Aorta (tissue), 5 donors: Measurements from ENCODE around the gene ZDHHC4. TPM values are rescaled to one million over a fixed set of nuclear protein-coding genes. Genes with fewer than 3 reads are reported as not detected.
"Not testable (repeated sequence)": the region's sequence is repeated elsewhere in the genome, so short reads cannot be mapped to it uniquely, and the experiment has no call there.

Source experiments
- ATAC-seq: fragments of 200-7000 bp; cut with Tn5 transposase; one replicate; pipeline ENCODE4 v1.9.1; 2022; ENCODE audit warnings: moderate library complexity; ENCODE audit not compliant: low FRiP score
- DNase-seq, 2 donors: peaks; one replicate each; pipeline ENCODE4 v3.0.0-alpha.2; 2020
- H3K27ac ChIP-seq, 2 donors: one replicate each; pipeline ENCODE4 v1.5.1; 2013; ENCODE audit warnings: low read length in 2 of 2, mild to moderate bottlenecking in 2 of 2, moderate library complexity in 2 of 2, control low read depth in 1 of 2, inconsistent platforms in 1 of 2, low read depth in 1 of 2
- H3K27me3 ChIP-seq, 2 donors: one replicate each; pipeline ENCODE4 v1.6.1; 2013; ENCODE audit warnings: control low read depth in 1 of 2, low read length in 1 of 2, mild to moderate bottlenecking in 1 of 2, moderate library complexity in 1 of 2; ENCODE audit not compliant: insufficient read depth in 2 of 2, control insufficient read depth in 1 of 2
- H3K36me3 ChIP-seq, 2 donors: one replicate each; pipeline ENCODE4 v1.6.1; 2013; ENCODE audit warnings: control low read depth in 1 of 2, low read length in 1 of 2, mild to moderate bottlenecking in 1 of 2; ENCODE audit not compliant: insufficient read depth in 2 of 2, control insufficient read depth in 1 of 2
- H3K4me1 ChIP-seq, 2 donors: one replicate each; pipeline ENCODE4 v1.6.1; 2013; ENCODE audit warnings: low read length in 2 of 2, control low read depth in 1 of 2, mild to moderate bottlenecking in 1 of 2, moderate library complexity in 1 of 2; ENCODE audit not compliant: insufficient read depth in 2 of 2, control insufficient read depth in 1 of 2
- H3K4me3 ChIP-seq, 2 donors: one replicate each; pipeline ENCODE4 v1.5.1; 2013; ENCODE audit warnings: low read length in 2 of 2, control low read depth in 1 of 2, mild to moderate bottlenecking in 1 of 2
- H3K9me3 ChIP-seq: one replicate; pipeline ENCODE4 v1.6.1; 2013; ENCODE audit warnings: mild to moderate bottlenecking, low read length; ENCODE audit not compliant: control insufficient read depth
- WGBS, 2 donors: extraction: QIAGEN DNeasy Blood & Tissue Kit; methylation state at CpG; one replicate each; pipeline ENCODE4 v1.1.7; 2013; 5-methylcytosine and 5-hydroxymethylcytosine counted together
- intact Hi-C, 2 donors: fragments of 100-400 bp; cut with DNase I; formaldehyde crosslinking; loops; one replicate each; pipeline versions ENCODE4 v1.14.2 to v1.15.0; 2022
- polyA plus RNA-seq, 2 donors: library from polyadenylated mRNA; stranded (reverse); fragments of 200-250 nt; gene quantifications; one replicate each; pipeline ENCODE4 v1.2.3, GENCODE V29; 2013
- total RNA-seq, 2 donors: library from RNA; stranded (reverse); fragmentation: NEBNext Ultra II Directional; extraction: Animal tissue kit (Norgen Biotek cat#: 25700); gene quantifications; one replicate each; pipeline ENCODE4 v1.2.1, GENCODE V29; 2021
- donor health status: healthy with polysubstance abuse.
- donor health status: Bipolar disorder and iron deficiency.
- donor health status: DM: no; HTN: no; CAD: no.
- donor health status: DM: no; HTN: no; CAD: no.
- donor health status: DM: yes; HTN: yes; CAD: no.

ZDHHC4 gene
- total and polyA plus RNA-seq, 4 donors = 33.8 to 49.8 (median 42.5) TPM

DNA sequence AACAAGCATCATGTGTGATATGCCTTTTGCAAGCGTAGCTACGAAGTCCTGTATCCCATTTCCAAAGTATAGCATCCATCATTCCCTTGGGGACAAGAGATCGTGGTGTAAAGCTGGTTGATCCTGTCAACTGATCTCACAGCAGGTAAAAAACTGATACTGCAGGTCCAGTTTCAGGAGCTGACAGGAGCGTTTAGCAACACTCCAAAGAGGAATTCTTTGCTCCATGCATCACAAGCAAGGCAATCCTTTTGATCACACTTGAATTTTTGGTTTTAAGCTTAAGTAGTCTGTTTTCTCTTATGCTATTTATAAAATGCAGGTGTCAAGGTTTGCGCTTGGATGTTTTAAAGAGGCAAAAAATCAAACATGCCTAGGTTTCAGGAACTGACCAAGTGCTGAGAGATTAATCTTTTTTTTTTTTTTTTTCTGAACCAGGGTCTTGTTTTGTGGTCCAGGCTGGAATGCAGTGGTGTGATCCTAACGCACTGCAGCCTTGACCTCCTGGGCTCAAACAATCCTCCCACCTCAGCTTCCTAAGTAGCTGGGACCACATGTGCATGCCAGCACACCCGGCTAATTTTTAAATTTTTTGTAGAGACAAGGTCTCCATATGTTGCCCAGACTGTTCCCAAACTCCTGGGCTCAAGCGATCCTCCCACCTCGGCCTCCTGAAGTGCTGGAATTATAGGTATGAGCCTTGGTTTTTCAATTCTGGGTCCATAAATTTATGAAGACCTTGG is 1.8 kb upstream of the ZDHHC4 start:
- Histone ChIP-seq H3K4me1 (no peaks in the 10 kb centered on the region), H3K36me3 (no peaks in the 10 kb centered on the region), H3K4me3 (no peak overlapping the region), H3K27me3 (no peaks in the 10 kb centered on the region), H3K27ac (no peak overlapping the region), H3K9me3 (no peaks in the 10 kb centered on the region)
- 59 to 70% methylated on average over 9 of the region's 9 CpGs for WGBS, 2 donors
- DNase-seq (no peak), ATAC-seq (no peak)
- intact Hi-C loops = no loop called here

DNA sequence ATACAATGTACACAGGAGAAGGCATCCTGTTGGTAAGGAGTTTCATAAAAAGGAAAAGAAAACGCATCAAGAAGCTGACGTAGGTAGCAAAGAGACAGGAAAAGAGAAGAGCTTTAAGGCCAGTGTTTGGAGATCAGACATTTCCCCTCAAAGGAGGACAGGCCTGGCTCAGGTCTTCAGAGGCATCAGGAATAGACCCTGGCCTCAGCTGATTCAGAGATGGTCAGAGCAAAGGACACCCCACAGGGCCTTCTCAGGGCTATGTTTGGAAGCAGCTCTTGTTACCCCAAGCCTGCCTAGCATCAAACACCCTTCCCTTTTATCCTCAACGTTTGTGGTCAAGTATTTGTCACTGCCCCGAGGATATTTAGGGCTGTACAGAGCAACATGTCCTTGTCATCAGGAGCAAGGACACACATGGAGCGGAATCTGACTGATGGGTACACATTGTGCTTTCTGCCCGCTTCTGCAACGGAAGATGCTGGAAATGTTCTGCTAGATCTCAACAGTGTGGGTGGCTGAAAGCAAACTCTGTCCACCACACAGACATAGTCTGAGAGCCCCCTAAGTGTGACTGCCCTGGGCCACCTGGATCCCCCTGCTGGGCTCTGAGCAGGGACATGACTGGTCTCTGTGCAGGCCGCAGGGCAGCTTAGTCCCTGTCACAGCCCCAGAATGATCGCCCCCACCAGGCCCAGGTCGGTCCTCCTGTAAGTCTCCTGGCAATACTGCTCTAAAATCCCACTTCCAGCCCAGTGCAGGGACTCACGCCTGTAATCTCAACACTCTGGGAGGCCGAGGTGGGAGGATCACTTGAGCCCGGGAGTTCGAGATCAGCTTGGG is 1.0 kb upstream of the ZDHHC4 start:
- no peaks in the 10 kb centered on the region for H3K36me3 ChIP-seq
- no peak overlapping the region for H3K4me3 ChIP-seq
- H3K27me3 ChIP-seq = no peaks in the 10 kb centered on the region
- no peak overlapping the region for H3K27ac ChIP-seq
- no peak for ATAC-seq
- 74 to 76% methylated on average over 14 of the region's 14 CpGs for WGBS, 2 donors
- intact Hi-C loops = no loop called here
- no peaks in the 10 kb centered on the region for H3K9me3 ChIP-seq
- no peak for DNase-seq
- H3K4me1 ChIP-seq = no peaks in the 10 kb centered on the region

DNA sequence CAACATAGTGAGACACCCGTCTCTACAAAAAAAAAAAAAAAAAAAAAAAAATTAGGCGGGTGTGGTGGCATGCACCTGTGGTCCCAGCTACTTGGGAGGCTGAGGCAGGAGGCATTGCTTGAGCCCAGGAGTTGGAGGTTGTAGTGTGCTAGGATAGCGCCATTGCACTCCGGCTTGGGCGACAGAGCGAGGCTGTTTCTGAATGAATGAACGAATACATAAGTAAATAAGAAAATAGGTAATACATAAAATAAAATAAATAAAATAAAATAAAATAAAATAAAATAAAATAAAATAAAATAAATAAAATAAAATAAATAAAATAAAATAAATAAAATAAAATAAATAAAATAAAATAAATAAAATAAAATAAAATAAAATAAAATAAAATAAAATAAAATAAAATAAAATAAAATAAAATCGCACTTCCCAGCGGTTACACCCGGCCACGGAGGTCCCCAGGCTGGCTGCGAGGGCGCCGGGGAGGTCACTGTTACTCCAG is 336 bp upstream of the ZDHHC4 start:
- H3K27me3 ChIP-seq, H3K36me3 ChIP-seq, H3K4me1 ChIP-seq, H3K27ac ChIP-seq, H3K9me3 ChIP-seq, DNase-seq, ATAC-seq, intact Hi-C loops: not testable (repeated sequence)
- peak overlapping the region in 1 of 2 donors; percentile 53 for H3K4me3 ChIP-seq
- 8 to 9% methylated on average over 14 of the region's 14 CpGs for WGBS, 2 donors

DNA sequence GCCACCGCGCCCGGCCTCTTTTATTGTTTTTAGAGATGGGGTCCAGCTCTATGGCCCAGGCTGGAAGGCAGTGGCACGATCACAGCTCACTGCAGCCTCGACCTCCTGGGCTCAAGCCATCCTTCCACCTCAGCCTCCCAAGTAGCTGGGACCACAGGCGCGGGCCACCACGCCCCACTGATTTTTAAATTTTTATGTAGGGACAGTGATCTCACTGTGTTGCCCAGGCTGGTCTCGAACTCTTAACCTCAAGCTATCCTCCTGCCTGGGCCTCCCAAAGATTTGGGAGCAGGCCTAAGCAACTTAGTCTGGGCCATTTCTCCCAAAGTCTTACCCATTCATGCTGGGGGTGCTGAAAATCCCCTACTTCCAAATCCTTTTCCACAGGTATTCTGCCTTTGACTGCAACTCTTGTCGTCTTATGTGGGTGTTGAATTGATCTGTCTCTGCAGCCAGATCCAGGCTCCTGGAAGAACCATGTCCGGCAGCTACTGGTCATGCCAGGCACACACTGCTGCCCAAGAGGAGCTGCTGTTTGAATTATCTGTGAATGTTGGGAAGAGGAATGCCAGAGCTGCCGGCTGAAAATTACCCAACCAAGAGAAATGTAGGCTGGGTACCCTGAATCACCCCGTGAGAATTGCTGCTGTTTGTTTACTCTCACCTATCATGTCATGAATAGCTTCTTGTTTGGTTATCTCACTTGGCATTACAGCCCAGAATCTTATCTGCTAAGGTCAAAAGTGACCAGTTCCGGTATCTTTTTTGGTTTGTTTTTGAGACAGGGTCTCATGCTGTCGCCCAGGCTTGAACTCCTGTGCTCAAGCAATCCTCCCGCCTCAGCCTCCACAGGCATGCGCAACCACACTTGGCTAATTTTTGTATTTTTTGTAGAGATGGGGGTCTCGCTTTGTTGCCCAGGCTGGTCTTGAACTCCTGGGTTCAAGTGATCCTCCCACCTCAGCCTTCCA is 1.1 kb downstream of the ZDHHC4 start:
- Histone ChIP-seq H3K4me3 (no peak overlapping the region), H3K27ac (no peak overlapping the region), H3K4me1 (no peaks in the 10 kb centered on the region), H3K9me3 (no peaks in the 10 kb centered on the region), H3K36me3 (peaks cover 0 to 2% of the 10 kb centered on the region in 2 donors), H3K27me3 (no peaks in the 10 kb centered on the region)
- ATAC-seq (no peak), DNase-seq (no peak)
- 90 to 91% methylated on average over 18 of the region's 18 CpGs for WGBS, 2 donors
- intact Hi-C loops = no loop called here

DNA sequence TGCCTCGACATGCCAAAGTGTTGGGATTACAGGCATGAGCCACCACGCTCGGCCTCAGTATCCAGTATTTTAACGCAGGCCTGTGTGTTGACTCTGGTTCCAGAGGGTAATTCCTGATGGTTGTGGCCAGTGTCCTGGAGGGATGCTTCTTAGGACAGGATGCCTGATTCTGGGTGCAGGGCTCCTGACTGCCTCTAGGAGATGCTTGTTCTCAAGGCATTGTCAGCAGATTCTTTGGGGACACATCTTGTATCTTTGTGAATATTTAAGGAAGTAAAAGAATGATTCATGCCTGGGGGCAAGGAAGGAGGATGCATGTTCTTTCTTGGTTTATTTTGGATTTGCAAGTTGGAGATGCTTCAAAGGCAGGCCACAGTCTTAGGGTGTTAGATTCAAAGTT is 2.2 kb downstream of the ZDHHC4 start:
- WGBS, 2 donors = 91 to 97% methylated on average over 4 of the region's 4 CpGs
- H3K4me1 ChIP-seq = no peaks in the 10 kb centered on the region
- ATAC-seq (no peak), DNase-seq (no peak)
- no peak overlapping the region for H3K4me3 ChIP-seq
- no peaks in the 10 kb centered on the region for H3K27me3 ChIP-seq
- no peaks in the 10 kb centered on the region for H3K9me3 ChIP-seq
- peaks cover under 1 to 2% of the 10 kb centered on the region in 2 donors for H3K36me3 ChIP-seq
- intact Hi-C loops = no loop called here
- no peak overlapping the region for H3K27ac ChIP-seq

DNA sequence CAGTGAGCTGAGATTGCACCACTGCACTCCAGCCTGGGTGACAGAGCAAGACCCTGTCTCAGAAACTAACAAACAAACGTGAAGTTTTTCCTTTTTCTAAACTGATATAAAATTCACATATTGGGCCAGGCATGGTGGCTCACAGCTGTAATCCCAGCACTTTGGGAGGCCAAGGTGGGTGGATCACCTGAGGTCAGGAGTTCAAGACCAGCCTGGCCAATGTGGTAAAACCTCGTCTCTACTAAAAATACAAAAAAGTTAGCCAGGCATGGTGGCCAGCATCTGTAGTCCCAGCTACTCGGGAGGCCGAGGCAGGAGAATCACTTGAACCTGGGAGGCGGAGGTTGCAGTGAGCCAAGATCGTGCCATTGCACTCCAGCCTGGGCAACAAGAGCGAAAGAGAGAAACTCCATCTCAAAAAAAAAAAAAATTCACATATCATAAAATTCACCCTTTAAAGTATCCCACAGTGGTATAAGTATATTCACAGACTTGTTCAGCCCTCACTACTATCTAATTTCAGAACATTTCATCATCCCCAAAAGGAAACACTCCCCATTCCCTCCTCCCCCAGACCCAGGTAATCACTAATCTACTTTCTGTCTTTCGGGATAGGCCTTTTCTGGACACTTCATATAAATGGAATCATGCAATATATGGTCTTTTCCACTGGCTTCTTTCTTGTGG is 8.6 kb downstream of the ZDHHC4 start:
- H3K9me3 ChIP-seq, H3K27me3 ChIP-seq, H3K36me3 ChIP-seq, H3K27ac ChIP-seq, ATAC-seq, intact Hi-C loops, DNase-seq, H3K4me1 ChIP-seq, H3K4me3 ChIP-seq: not testable (repeated sequence)
- WGBS, 2 donors = 89 to 94% methylated on average over 8 of the region's 8 CpGs

DNA sequence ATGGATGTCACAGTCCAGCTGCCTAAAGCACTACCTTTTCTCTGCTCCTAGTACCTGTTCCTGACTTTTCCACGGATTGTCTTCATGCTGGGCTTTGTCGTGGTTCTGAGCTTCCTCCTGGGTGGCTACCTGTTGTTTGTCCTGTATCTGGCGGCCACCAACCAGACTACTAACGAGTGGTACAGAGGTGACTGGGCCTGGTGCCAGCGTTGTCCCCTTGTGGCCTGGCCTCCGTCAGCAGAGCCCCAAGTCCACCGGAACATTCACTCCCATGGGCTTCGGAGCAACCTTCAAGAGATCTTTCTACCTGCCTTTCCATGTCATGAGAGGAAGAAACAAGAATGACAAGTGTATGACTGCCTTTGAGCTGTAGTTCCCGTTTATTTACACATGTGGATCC is 11.3 kb downstream of the ZDHHC4 start:
- 82 to 85% methylated on average over 9 of the region's 9 CpGs for WGBS, 2 donors
- no peaks in the 10 kb centered on the region for H3K27me3 ChIP-seq
- DNase-seq = no peak
- no peaks in the 10 kb centered on the region for H3K9me3 ChIP-seq
- no peak overlapping the region for H3K27ac ChIP-seq
- H3K36me3 ChIP-seq = peaks cover 0 to 4% of the 10 kb centered on the region in 2 donors
- H3K4me1 ChIP-seq = no peaks in the 10 kb centered on the region
- H3K4me3 ChIP-seq = no peak overlapping the region
- intact Hi-C loops = no loop called here
- no peak for ATAC-seq
